DOHH2 (cell line): ENCODE data around the gene C19orf25.

Experiments used
- H3F3A ChIP-seq: fragments of 200-600 bp; sonication (generic), shearing (Covaris generic); 2 replicates; pipeline ENCODE4 v1.6.0; 2016; ENCODE audit warnings: antibody characterized with exemption, mild to moderate bottlenecking; ENCODE audit not compliant: control insufficient read depth, insufficient read depth
- H3K27ac ChIP-seq: fragments of 200-600 bp; sonication (generic); 2 replicates; pipeline ENCODE4 v1.5.1; 2014; ENCODE audit warnings: low read depth, mild to moderate bottlenecking, low read length, moderate library complexity
- H3K27me3 ChIP-seq: fragments of 200-600 bp; sonication (generic); 2 replicates; pipeline ENCODE4 v1.6.1; 2014; ENCODE audit warnings: mild to moderate bottlenecking, low read length, mixed read lengths; ENCODE audit not compliant: control insufficient read depth
- H3K36me3 ChIP-seq: fragments of 200-600 bp; sonication (generic); 2 replicates; pipeline ENCODE4 v1.6.1; 2014; ENCODE audit warnings: mild to moderate bottlenecking, low read length, moderate library complexity, mixed read lengths; ENCODE audit not compliant: control insufficient read depth
- H3K4me1 ChIP-seq: fragments of 200-600 bp; sonication (generic); 2 replicates; pipeline ENCODE4 v1.6.1; 2014; ENCODE audit warnings: mild to moderate bottlenecking, low read length, mixed read lengths; ENCODE audit not compliant: control insufficient read depth
- H3K4me2 ChIP-seq: fragments of 200-600 bp; sonication (generic); 2 replicates; pipeline ENCODE4 v1.6.0; 2014; ENCODE audit warnings: mild to moderate bottlenecking, low read length, moderate library complexity
- H3K4me3 ChIP-seq: fragments of 200-600 bp; sonication (generic); 2 replicates; pipeline ENCODE4 v1.5.1; 2014; ENCODE audit warnings: mild to moderate bottlenecking, low read length, mixed read lengths
- H3K79me2 ChIP-seq: fragments of 200-600 bp; sonication (generic); 2 replicates; pipeline ENCODE4 v1.6.1; 2014; ENCODE audit warnings: mild to moderate bottlenecking, low read length, mixed read lengths; ENCODE audit not compliant: control insufficient read depth
- H3K9me2 ChIP-seq: fragments of 200-600 bp; sonication (generic); replicated peaks from 2 replicates; pipeline ENCODE4 v1.6.1; 2014; ENCODE audit warnings: mild to moderate bottlenecking, low read length, mixed read lengths; ENCODE audit not compliant: control insufficient read depth
- H3K9me3 ChIP-seq: fragments of 200-600 bp; sonication (generic); 2 replicates; pipeline ENCODE4 v1.6.1; 2014; ENCODE audit warnings: antibody characterized with exemption, low read length, mixed read lengths; ENCODE audit not compliant: control insufficient read depth, insufficient read depth
- H4K20me1 ChIP-seq: fragments of 200-600 bp; sonication (generic); 2 replicates; pipeline ENCODE4 v1.6.0; 2014; ENCODE audit warnings: low read depth, mild to moderate bottlenecking, antibody characterized with exemption, low read length, moderate library complexity; ENCODE audit not compliant: control insufficient read depth, insufficient read depth
- EZH2phosphoT487 ChIP-seq: fragments of 200-600 bp; sonication (generic); IDR thresholded peaks from 2 replicates; pipeline ENCODE4 v1.6.1; 2017; ENCODE audit warnings: borderline replicate concordance, mild to moderate bottlenecking, antibody characterized with exemption, low read length, moderate library complexity, mixed read lengths
- TF ChIP-seq, protein P1 (sequence below): fragments of 200-600 bp; sonication (generic); IDR thresholded peaks from one replicate; pipeline ENCODE4 v1.5.1; 2014; ENCODE audit warnings: antibody characterized with exemption, mild to moderate bottlenecking, low read depth, low read length; ENCODE audit not compliant: poor library complexity, severe bottlenecking

Gene C19orf25

GRCh38 chr19:1445932-1446712 lies 32.9 kb downstream of the C19orf25 start:
- no peak overlapping the region for H3K4me2 ChIP-seq
- no peaks in the 10 kb centered on the region for H3K9me2 ChIP-seq
- H3F3A ChIP-seq: peaks cover 36% of the 10 kb centered on the region
- H3K4me3 ChIP-seq: no peak overlapping the region
- TF ChIP-seq, protein P1, sequence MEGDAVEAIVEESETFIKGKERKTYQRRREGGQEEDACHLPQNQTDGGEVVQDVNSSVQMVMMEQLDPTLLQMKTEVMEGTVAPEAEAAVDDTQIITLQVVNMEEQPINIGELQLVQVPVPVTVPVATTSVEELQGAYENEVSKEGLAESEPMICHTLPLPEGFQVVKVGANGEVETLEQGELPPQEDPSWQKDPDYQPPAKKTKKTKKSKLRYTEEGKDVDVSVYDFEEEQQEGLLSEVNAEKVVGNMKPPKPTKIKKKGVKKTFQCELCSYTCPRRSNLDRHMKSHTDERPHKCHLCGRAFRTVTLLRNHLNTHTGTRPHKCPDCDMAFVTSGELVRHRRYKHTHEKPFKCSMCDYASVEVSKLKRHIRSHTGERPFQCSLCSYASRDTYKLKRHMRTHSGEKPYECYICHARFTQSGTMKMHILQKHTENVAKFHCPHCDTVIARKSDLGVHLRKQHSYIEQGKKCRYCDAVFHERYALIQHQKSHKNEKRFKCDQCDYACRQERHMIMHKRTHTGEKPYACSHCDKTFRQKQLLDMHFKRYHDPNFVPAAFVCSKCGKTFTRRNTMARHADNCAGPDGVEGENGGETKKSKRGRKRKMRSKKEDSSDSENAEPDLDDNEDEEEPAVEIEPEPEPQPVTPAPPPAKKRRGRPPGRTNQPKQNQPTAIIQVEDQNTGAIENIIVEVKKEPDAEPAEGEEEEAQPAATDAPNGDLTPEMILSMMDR: no peak
- no peak for TF ChIP-seq EZH2phosphoT487
- peaks cover 52% of the 10 kb centered on the region for H3K4me1 ChIP-seq
- peaks cover 5% of the 10 kb centered on the region for H3K79me2 ChIP-seq
- no peak overlapping the region for H3K27ac ChIP-seq
- peaks cover 10% of the 10 kb centered on the region; the same call in 1 of the 2 replicates for H4K20me1 ChIP-seq
- H3K36me3 ChIP-seq: peaks cover 17% of the 10 kb centered on the region
- peaks cover 37% of the 10 kb centered on the region for H3K27me3 ChIP-seq
- no peaks in the 10 kb centered on the region for H3K9me3 ChIP-seq

- Histone ChIP-seq H3K4me1 (peaks cover 58% of the 10 kb centered on the region), H3K4me2 (peak overlapping the region; percentile 84), H3F3A (peaks cover 43% of the 10 kb centered on the region), H3K79me2 (peaks cover 13% of the 10 kb centered on the region), H3K9me3 (no peaks in the 10 kb centered on the region), H3K36me3 (peaks cover 25% of the 10 kb centered on the region), H3K27ac (peak overlapping the region; percentile 53), H3K27me3 (peaks cover 29% of the 10 kb centered on the region), H3K4me3 (peak overlapping the region; percentile 71), H3K9me2 (no peaks in the 10 kb centered on the region), H4K20me1 (peaks cover 12% of the 10 kb centered on the region; the same call in 1 of the 2 replicates)
- TF ChIP-seq EZH2phosphoT487: no peak
- TF ChIP-seq, protein P1: peak; percentile 87
These were observed 33.7 kb downstream of the C19orf25 start for GRCh38 chr19:1445185-1445931.

DNA sequence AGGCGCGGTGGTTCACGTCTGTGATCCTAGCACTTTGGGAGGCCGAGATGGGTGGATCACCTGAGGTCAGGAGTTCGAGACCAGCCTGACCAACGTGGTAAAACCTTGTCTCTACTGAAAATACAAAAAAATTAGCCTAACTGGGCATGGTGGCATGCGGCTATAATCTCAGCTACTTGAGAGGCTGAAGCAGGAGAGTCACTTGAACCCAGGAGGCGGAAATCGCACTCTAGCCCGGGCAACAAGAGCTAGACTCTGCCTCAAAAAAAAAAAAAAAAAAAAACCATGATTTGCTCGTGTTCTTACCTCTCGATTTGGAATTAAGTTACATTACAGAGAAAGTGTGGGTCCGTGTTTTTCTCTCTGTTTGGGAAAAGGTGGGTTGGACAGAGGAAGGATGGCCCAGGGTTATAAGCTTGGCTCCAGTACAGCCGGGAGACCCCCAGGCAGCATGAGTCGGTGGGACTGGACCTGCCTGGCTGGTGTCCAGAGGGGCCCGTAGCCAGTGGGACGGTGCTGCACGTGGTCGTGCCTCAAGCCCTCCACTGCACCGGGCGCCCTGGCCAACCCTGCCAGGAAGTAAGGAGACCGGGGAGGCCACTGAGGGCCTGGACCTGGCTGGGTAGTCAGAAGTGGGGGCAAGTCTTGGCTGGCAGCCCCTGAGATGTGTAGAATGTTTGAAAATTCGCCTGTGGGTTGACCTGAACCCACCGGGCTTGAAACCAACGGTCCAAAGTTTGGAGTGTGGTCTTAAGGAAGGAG lies 37.2 kb downstream of the C19orf25 start:
- peaks cover 63% of the 10 kb centered on the region for H3F3A ChIP-seq
- no peaks in the 10 kb centered on the region for H3K9me2 ChIP-seq
- H3K4me2 ChIP-seq: peak overlapping the region; percentile 9; the same call in 1 of the 2 replicates
- TF ChIP-seq EZH2phosphoT487: no peak
- TF ChIP-seq, protein P1: no peak
- H3K9me3 ChIP-seq: no peaks in the 10 kb centered on the region
- no peak overlapping the region for H3K4me3 ChIP-seq
- peaks cover 46% of the 10 kb centered on the region for H3K36me3 ChIP-seq
- H3K27ac ChIP-seq: no peak overlapping the region
- H3K79me2 ChIP-seq: peaks cover 35% of the 10 kb centered on the region
- peaks cover 71% of the 10 kb centered on the region for H3K4me1 ChIP-seq
- peaks cover 4% of the 10 kb centered on the region for H3K27me3 ChIP-seq
- peaks cover 22% of the 10 kb centered on the region for H4K20me1 ChIP-seq
